NCI-H345 (cell line): ENCODE data around the gene ZSWIM6.

Experiments
- DNase-seq: peaks from one replicate; lab custom pipeline; 2025; lab: John Stamatoyannopoulos, UW

The ZSWIM6 gene

DNA sequence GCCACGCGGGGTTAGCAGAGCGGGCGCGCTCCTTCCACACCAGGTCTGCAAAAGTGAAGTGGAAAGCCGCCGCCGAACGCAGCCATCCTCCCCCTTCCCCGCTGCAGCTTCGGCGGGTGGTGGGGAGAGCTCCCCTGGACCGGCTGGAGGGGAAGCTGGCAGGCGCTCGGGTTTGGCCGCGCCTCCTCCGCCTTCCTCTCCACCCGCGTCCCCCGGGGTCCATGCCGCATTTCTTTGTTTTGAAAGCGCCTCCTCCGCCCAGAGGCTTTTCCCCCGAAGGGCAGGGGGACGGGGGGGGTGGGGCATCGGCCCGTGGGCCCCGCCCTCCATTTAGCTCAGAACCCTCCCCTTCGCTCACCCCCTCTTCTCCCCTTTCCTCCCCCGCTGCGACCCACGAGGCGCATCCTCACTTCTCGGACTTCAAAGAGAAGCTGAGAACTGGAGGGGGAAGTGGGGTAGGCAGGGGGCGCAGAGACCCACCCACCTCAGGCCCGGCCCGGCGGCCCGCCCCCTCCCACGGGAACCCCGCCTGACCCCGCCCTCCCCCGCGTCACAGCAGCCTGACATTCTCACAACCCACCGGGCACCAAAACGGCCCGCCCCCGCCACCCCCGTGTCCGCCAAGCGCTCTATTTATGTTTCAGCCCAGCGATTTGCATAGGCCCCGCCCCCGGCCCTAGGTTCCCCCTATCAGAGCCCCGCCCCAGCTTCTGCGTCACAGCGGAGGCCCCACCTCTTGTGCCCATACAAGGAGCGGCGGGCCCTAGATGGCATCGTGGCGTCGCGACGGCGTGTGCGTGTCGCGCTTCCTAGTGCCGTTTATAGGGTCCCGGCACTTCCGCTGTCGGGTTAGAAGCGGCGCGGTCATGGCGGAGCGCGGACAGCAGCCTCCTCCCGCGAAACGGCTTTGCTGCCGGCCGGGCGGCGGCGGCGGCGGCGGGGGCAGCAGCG is at the start of gene ZSWIM6:
ZSWIM6 (plus strand) TSS at position 852 of the 951 bp plus-strand sequence; CDS start at position 867, 15 bp downstream.
- peak; percentile 99 for DNase-seq

DNA sequence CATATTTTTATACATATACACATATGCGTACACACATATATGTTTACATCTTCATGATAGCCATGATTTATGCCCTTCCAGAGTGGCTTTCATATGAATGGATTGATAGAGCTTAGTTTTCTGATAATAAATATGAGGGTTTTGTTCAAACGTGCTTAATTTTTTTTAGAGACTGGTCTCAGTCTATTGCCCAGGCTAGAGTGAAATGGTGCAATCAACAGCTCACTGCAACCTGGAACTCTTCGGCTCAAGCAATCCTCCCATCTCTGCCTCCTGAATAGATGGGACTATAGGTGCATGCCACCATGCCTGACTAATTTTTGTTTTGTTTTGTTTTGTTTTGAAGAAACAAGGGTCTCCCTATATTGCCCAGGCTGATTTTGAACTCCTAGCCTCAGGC is 48.6 kb upstream of the ZSWIM6 start:
- no peak for DNase-seq

- no peak for DNase-seq
Measured at GRCh38 chr5:61285531-61285930, 46.5 kb upstream of the ZSWIM6 start.

DNA sequence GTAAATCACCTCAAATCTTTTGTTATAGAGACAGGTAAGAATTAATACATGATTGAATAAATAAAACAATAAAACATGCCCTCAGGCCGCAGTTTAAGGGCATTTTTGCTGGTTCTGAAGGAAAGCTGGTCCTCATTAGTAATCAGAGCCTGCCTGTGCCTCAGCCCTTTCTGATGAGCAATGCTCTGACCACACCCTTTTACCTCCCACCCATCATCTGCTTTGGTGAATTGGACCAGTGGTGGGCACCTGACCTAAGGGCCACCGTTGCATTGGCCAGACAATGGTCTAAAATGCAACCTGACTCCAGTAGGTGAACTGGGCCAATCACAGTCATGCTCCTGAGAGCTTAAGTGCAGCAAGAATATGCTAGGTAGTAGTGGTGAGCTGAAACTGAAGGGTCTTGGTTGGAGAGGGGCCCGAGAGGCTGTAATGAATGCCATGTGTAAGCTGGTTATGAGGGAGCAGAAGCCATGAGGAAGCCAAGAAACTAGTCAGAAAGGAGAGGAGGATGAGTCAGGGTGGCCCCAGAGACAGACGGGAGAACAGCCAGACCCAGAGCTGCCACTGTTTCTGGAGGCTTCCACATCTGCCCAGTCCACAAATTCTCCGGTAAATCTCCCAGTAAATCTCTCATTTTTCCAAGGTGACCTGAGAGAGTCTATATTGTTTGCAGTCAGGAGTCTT is 45.5 kb upstream of the ZSWIM6 start:
- DNase-seq = no peak

DNA sequence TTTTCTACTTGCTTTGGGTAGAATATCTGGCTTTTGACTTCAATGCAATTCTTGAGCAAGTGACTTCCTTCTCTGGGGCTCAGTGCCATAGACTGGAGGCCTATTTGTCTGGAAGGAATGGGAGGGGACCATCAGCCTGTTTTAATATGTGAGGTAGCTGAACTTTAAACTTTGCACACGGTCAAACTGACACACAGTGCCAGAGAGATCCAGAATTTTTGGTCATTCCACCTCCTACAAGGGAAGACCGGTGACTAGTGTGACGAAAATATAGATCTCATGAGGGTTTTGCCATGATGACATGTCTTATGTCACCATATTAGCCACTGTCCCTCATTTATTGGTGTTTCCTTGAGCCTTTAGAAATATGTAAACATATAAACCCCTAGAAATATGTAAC is 44.6 kb upstream of the ZSWIM6 start:
- no peak for DNase-seq

- peak; percentile 23 for DNase-seq
Measured at GRCh38 chr5:61289241-61289640, 42.8 kb upstream of the ZSWIM6 start.

DNA sequence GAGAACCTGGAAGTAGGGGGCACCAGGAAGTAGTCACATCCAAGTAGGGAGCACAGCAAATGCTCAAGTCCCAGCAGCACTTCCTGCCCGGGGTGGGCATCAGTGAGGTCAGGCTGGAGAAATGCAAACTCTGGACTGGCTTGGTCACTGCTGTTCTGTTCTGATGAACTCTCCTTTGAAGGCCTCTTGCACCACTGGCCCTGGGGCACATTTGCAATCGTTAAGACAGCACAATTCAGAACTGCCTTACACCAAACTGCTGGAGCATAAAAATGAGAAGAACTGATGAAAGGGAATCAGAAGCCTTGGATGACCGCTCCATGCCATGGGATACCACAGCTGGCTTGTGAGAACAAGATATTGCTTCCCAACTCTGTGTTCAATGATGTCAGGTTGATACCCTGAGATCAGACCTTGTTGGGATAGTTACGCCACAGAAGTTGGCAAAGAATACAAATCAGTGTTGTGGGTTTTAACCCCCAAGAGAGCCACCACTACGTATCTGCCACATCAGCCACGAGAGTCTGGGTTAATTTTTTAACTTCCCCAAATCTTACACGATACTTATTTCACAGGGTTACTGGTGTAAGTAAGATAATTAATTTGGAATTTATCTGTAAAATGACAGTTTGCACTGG is 42.3 kb upstream of the ZSWIM6 start:
- no peak for DNase-seq

- peak; percentile 42 for DNase-seq
Measured at GRCh38 chr5:61290791-61291210, 41.3 kb upstream of the ZSWIM6 start.

GRCh38 chr5:61292062-61292657 is 39.9 kb upstream of the ZSWIM6 start:
- DNase-seq = no peak

DNA sequence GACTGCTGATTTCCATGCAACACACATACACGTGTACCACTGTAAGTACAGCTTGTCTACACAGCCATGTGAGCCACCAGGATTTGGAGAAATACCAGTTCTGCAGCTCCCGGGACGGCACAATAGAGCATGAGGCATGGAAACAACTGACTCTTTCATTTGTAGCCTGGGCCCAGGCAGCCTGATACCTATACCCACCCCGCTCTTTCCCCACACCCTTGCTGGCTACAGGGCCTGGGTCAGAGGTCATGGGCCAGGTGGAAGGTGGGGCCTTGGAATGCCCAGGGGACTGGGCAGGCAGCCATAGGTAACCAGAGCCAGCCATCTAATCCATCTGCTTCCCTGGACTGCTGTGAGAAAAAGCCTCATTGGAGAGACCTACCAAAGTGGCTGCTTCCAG is 39.0 kb upstream of the ZSWIM6 start:
- DNase-seq = no peak

GRCh38 chr5:61293873-61294272 is 38.2 kb upstream of the ZSWIM6 start:
- DNase-seq = no peak

DNA sequence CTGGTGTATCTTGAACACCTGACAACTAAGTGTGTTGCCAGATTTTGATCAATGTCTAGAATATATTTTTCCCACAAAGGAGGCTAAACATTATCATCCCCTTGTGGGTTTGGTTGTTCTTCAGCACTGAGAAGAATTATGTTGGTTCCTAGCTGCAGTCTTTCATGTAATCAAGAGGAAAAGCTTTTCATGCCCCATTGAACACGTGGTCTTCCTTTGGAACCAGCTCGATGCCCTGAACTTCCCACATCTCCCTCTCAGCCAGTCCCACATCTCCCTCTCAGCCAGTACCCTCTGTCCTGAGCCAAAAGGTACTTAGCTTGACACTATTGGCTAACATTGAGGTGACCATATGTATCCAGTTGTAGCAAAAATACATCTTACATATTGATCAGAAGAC is 36.7 kb upstream of the ZSWIM6 start:
- DNase-seq = no peak

- no peak for DNase-seq
Measured at GRCh38 chr5:61298066-61298465, 34.0 kb upstream of the ZSWIM6 start.

DNA sequence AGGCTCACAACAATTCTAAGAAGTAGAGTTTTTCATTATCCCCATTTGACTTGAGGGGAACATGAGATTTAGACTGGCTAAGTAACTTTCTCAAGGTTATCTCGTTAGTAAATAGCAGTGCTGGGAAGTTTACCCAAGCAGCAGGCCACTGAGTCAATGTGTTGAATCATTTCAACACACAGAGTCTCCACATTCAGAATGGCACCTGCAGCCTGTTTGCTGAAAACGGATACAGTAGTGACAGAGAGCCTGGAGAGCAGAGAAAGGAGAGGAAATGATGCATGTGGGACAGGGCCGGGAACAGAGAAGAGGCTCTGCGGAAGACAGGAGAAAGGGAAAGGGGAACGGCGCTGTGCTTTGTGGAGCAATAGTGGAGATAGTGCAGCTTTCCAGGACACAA is 33.5 kb upstream of the ZSWIM6 start:
- DNase-seq = peak; percentile 42

DNA sequence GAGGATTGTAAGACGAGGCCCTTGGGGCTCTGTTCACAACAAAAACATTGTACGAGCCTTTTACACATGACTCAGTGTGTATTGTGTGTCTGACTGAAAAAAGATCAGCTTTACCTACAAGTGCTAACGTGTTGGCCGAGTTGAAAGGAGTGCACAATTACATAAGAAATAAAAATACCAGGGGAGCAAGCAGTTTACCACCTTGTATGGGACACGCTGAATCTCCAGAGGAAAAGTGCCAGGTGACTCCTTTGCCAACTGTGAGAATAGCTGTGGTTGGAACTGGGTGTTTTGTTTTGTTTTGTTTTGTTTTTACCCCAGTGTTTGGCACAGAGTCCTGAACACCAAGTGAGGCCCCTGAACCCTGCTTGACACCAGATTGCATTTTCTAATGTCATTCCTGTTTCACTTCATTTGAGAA is 32.8 kb upstream of the ZSWIM6 start:
- no peak for DNase-seq

GRCh38 chr5:61301341-61302199 is 30.5 kb upstream of the ZSWIM6 start:
- no peak for DNase-seq

DNA sequence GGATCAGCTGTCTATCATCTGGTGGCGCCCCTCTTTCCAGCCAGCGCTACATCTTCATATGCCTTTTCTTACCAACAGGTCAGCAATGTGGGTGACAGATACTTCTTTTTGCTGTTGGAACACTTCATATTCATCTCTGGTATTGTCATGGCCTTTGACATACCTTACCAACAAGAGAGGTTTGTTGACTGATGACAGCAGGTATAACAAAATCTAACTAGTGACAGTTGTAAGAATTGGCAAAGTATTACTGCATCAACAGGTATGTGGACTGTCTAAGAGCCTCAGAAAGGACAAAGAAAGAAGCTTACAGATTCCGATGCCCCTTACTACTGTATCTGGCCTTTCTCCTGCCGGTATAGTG is 29.9 kb upstream of the ZSWIM6 start:
- DNase-seq = no peak

- DNase-seq = no peak
Measured at GRCh38 chr5:61303346-61303745, 28.7 kb upstream of the ZSWIM6 start.

DNA sequence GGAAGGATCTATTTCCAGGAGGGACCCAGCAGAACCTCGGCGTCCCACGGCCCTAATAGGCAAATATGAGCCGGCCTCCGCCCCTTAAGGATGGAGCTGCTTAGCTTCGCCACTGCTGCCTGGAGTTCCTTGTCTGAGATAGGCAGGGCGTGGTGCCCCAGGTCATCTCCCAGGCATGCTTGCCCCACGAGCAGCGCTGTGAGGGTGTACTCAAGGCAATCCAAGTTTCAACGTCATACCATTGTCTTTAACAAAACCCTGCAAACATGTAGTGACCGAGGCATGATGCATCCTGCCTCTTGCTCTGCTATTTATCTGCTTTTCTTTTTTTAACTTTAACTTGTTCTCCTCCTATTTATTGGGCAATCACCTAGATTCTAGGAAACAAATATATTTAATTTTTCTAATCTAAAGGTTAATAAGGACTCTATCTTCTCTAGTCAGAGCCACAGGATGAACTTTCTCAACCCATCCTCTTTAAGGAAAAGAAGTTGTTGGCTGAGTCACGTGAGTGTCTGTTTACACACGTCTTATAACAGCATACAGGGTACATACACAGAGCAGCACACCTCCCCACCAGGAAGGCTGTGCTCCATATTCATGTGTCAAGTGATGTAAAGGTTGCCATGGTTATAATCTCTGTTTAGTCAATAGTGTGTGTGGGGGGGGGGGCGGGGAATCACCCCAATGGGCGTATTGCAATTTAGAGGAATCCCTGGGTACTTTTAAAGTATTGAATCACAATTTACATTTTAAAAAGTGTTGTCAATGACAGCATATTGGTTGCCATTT is 27.3 kb upstream of the ZSWIM6 start:
- DNase-seq = no peak

DNA sequence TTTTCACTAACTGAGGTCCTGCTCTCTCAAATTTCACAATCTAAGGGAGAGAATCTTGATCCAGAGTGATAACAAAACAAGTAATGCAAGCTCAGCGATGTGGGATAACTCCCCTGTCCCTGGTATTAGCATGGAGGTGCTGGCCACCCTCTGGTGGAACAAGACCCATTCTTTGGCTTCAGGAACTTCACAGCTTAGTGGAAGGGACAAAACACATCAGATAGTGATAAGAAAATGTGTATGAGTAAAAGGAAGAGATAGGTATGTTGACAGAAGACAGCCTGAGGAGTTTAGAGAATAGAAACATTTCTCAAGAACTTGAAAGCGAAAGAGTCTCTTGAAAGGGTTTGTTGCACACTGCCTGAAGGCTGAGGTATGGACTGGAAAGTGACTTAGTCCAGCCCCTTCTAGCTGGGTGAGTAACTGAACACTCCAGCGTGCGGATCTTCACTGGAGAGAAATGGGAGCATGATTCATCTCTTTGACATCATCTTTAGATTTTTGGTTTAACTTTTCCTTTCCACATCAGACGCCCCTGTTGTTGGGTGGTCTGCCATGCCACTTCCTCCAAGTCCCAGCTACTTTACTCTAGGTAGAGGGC is 25.4 kb upstream of the ZSWIM6 start:
- DNase-seq = no peak
